Smooth muscle cell (in vitro differentiated cells): ENCODE results near the gene RNF149. TPM values are rescaled to one million over a fixed set of nuclear protein-coding genes. Genes with fewer than 3 reads are reported as not detected.
"Not testable (repeated sequence)": the region's sequence is repeated elsewhere in the genome, so short reads cannot be mapped to it uniquely, and the experiment has no call there.

Experiments used
- DNase-seq: peaks from one replicate; lab custom pipeline; 2025; ENCODE audit not compliant: unreplicated experiment; lab: John Stamatoyannopoulos, UW
- H2AFZ ChIP-seq: fragments of 200-600 bp; sonication (generic); 2 replicates; pipeline ENCODE4 v1.6.0; 2016; ENCODE audit warnings: antibody characterized with exemption, low read depth, mild to moderate bottlenecking
- H3F3A ChIP-seq: fragments of 200-600 bp; sonication (generic); 2 replicates; pipeline ENCODE4 v1.6.0; 2017; ENCODE audit warnings: antibody characterized with exemption, low read depth
- H3K27ac ChIP-seq: fragments of 200-600 bp; sonication (generic); 2 replicates; pipeline ENCODE4 v1.5.1; 2016; ENCODE audit warnings: low read depth, mild to moderate bottlenecking
- H3K27me3 ChIP-seq: fragments of 200-600 bp; sonication (generic); 2 replicates; pipeline ENCODE4 v1.6.1; 2016; ENCODE audit warnings: low read depth, mild to moderate bottlenecking
- H3K36me3 ChIP-seq: fragments of 200-600 bp; sonication (generic); 2 replicates; pipeline ENCODE4 v1.5.1; 2016; ENCODE audit warnings: low read depth
- H3K4me1 ChIP-seq: fragments of 200-600 bp; sonication (generic); 2 replicates; pipeline ENCODE4 v1.5.1; 2016; ENCODE audit warnings: low read depth
- H3K4me2 ChIP-seq: fragments of 200-600 bp; sonication (generic); 2 replicates; pipeline ENCODE4 v1.6.0; 2016; ENCODE audit warnings: mild to moderate bottlenecking
- H3K4me3 ChIP-seq: fragments of 200-600 bp; sonication (generic); 2 replicates; pipeline ENCODE4 v1.5.1; 2016; ENCODE audit warnings: mild to moderate bottlenecking
- H3K79me2 ChIP-seq: fragments of 200-600 bp; sonication (generic); 2 replicates; pipeline ENCODE4 v1.6.0; 2016; ENCODE audit warnings: low read depth, mild to moderate bottlenecking
- H3K9ac ChIP-seq: fragments of 200-600 bp; sonication (generic); 2 replicates; pipeline ENCODE4 v1.6.0; 2016; ENCODE audit warnings: low read depth
- H3K9me3 ChIP-seq: fragments of 200-600 bp; sonication (generic); replicated peaks from 2 replicates; pipeline ENCODE4 v1.5.1; 2016; ENCODE audit warnings: low read depth
- H4K20me1 ChIP-seq: fragments of 200-600 bp; sonication (generic); 2 replicates; pipeline ENCODE4 v1.6.0; 2016; ENCODE audit warnings: low read depth
- WGBS: methylation state at CpG from one replicate; pipeline ENCODE4 v1.1.7; 2016; ENCODE audit warnings: low lambda C conversion rate; 5-methylcytosine and 5-hydroxymethylcytosine counted together
- polyA plus RNA-seq: library from polyadenylated mRNA; unstranded; fragments of >200 nt; fragmentation: Nextera tagmentation; extraction: Ambion mirVana; gene quantifications from 2 replicates; pipeline ENCODE4 v1.2.1, GENCODE V29; 2016
- total RNA-seq: library from RNA; depleted of rRNA; stranded (reverse); fragments of >200 nt; gene quantifications from 2 replicates; pipeline ENCODE4 v1.2.3, GENCODE V29; 2014
- TF ChIP-seq, protein P1 (sequence below): fragments of 200-600 bp; sonication (generic); IDR thresholded peaks from 2 replicates; pipeline ENCODE4 v1.5.1; 2017; ENCODE audit warnings: borderline replicate concordance, mild to moderate bottlenecking, antibody characterized with exemption; ENCODE audit not compliant: insufficient read depth, poor library complexity, severe bottlenecking

RNF149 gene
- total and polyA plus RNA-seq, 2 experiments from 2014 or later = 42.6 to 59.2 TPM

DNA sequence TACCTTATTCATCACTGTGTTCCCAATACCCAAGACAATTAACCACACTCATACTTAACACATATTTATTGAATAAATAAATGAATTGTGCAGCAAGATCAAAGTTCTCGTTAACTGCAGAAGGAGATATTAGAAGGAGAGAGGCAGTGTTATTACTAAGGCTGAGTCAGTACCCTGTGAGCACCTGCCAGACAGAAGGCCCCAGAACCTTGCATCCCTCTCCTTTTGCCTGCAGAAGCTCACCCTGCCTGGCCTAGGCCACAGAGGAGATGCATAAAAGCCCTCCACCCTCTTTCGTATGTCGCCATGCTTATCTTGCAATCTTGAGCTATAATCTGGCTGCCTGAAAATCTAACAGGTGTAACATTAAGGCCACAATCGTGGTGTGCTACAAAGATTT lies 20.5 kb upstream of the RNF149 start:
- Histone ChIP-seq H2AFZ (no peak overlapping the region), H3K4me3 (no peak overlapping the region), H3K27ac (peak overlapping the region; percentile 64), H3K36me3 (no peaks in the 10 kb centered on the region), H3K4me2 (no peak overlapping the region), H3K4me1 (peaks cover 11% of the 10 kb centered on the region), H3K9me3 (peaks cover 5% of the 10 kb centered on the region), H3F3A (no peaks in the 10 kb centered on the region), H3K79me2 (no peaks in the 10 kb centered on the region), H3K27me3 (no peaks in the 10 kb centered on the region), H4K20me1 (no peaks in the 10 kb centered on the region), H3K9ac (no peak overlapping the region)
- no peak for DNase-seq
- 67% methylated on average over 4 of the region's 4 CpGs for WGBS
- TF ChIP-seq, protein P1, sequence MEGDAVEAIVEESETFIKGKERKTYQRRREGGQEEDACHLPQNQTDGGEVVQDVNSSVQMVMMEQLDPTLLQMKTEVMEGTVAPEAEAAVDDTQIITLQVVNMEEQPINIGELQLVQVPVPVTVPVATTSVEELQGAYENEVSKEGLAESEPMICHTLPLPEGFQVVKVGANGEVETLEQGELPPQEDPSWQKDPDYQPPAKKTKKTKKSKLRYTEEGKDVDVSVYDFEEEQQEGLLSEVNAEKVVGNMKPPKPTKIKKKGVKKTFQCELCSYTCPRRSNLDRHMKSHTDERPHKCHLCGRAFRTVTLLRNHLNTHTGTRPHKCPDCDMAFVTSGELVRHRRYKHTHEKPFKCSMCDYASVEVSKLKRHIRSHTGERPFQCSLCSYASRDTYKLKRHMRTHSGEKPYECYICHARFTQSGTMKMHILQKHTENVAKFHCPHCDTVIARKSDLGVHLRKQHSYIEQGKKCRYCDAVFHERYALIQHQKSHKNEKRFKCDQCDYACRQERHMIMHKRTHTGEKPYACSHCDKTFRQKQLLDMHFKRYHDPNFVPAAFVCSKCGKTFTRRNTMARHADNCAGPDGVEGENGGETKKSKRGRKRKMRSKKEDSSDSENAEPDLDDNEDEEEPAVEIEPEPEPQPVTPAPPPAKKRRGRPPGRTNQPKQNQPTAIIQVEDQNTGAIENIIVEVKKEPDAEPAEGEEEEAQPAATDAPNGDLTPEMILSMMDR = no peak

DNA sequence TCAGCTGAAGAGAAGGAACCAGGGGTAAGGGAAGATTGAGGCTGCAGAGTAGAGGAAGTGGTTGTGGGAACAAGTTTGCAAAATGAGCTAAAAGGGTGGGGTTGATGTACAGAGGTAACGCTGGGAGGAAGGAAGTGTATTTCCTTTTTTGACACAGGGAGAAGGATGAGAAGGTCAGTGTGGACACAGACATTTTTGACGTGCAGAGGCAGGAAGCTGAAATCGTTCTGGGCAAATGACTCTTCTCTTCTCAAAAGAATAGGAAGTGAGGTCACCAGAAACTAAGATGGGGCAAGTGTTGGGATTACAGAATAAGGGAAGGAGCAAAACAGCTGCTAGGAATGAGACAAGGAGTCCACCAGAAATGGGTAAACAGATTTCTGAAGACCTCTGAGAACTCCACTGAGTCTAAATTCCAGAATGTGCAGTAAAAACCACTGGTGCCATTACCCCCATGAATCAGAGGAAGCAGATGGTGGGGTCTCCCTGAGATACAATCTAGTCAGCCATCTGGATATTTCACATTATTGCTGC lies 20.0 kb upstream of the RNF149 start:
- Histone ChIP-seq H3F3A (no peaks in the 10 kb centered on the region), H3K79me2 (no peaks in the 10 kb centered on the region), H3K4me3 (no peak overlapping the region), H3K9ac (no peak overlapping the region), H2AFZ (peak overlapping the region; percentile 40), H3K27ac (peak overlapping the region; percentile 64), H3K4me2 (peak overlapping the region; percentile 43), H3K27me3 (no peaks in the 10 kb centered on the region), H3K9me3 (peaks cover 5% of the 10 kb centered on the region), H3K36me3 (no peaks in the 10 kb centered on the region), H3K4me1 (peaks cover 11% of the 10 kb centered on the region), H4K20me1 (no peaks in the 10 kb centered on the region)
- TF ChIP-seq, protein P1 = no peak
- 51% methylated on average over 3 of the region's 3 CpGs for WGBS
- DNase-seq = no peak

DNA sequence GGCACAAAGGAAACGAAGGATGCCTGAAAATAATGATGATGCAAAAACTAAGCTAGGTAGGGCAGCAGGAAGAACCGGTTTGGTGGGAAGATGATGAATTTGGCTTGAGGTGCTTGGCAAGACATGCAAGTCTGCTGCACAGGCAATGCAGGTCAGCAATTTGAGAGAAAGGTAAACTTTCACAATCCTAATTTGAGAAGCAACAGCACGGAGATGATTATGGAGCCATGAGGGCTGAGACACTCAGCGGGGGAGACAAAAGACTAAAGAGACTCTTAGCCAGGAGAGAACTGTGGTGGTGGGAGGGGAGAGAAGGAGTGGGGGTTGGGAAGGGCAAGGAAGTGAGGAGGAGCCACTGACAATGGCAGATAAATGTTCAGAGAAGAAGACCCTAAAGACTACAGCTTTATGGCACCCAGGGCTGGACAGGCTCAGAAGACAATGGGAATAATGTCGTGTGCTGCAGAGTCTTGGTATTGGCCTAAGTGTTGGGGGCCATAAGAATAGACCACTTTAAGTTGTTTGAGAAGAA lies 19.4 kb upstream of the RNF149 start:
- 57% methylated on average over 5 of the region's 5 CpGs for WGBS
- no peaks in the 10 kb centered on the region for H4K20me1 ChIP-seq
- H2AFZ ChIP-seq = peak overlapping the region; percentile 40
- no peak overlapping the region for H3K9ac ChIP-seq
- peaks cover 11% of the 10 kb centered on the region for H3K4me1 ChIP-seq
- H3K27ac ChIP-seq = peak overlapping the region; percentile 64
- no peak overlapping the region for H3K4me3 ChIP-seq
- H3K36me3 ChIP-seq = no peaks in the 10 kb centered on the region
- TF ChIP-seq, protein P1 = no peak
- no peaks in the 10 kb centered on the region for H3F3A ChIP-seq
- H3K79me2 ChIP-seq = no peaks in the 10 kb centered on the region
- no peaks in the 10 kb centered on the region for H3K27me3 ChIP-seq
- peak overlapping the region; percentile 43 for H3K4me2 ChIP-seq
- peaks cover 5% of the 10 kb centered on the region for H3K9me3 ChIP-seq
- no peak for DNase-seq

DNA sequence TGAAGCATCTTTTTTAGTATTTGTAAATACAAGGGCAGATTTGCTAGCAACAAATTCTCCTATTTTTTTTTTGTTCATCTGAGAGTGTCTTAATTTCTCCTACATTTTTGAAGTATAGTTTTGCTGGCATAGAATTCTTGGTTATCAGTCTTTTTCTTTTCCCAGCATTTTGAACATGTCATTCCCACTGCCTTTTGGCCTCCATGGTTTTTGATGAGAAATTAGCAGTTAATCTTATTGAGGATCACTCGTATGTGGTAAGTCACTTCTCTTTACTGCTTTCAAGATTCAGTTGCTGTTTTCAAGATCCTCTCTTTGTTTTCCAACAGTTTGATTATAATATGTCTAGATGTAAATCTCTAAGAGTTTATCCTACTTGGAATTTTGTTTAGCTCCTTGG lies 16.9 kb upstream of the RNF149 start:
- Histone ChIP-seq H3K4me2 (no peak overlapping the region), H3K9me3 (peaks cover 5% of the 10 kb centered on the region), H2AFZ (no peak overlapping the region), H3K27me3 (no peaks in the 10 kb centered on the region), H3K27ac (no peak overlapping the region), H3K36me3 (no peaks in the 10 kb centered on the region), H3F3A (no peaks in the 10 kb centered on the region), H4K20me1 (no peaks in the 10 kb centered on the region), H3K4me1 (peaks cover 8% of the 10 kb centered on the region), H3K79me2 (no peaks in the 10 kb centered on the region), H3K4me3 (no peak overlapping the region), H3K9ac (no peak overlapping the region)
- TF ChIP-seq, protein P1 = no peak
- 95% methylated on average over 1 of the region's 1 CpG for WGBS
- no peak for DNase-seq

DNA sequence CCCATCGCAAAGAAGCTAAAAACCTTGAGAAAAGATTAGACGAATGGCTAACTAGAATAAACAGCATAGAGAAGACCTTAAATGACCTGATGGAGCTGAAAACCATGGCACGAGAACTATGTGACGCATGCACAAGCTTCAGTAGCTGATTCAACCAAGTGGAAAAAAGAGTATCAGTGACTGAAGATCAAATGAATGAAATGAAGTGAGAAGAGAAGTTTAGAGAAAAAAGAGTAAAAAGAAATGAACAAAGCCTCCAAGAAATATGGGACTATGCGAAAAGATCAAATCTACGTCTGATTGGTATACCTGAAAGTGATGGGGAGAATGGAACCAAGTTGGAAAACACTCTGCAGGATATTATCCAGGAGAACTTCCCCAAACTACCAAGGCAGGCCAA lies 8.1 kb upstream of the RNF149 start:
- not testable (repeated sequence) for H4K20me1 ChIP-seq, H3K36me3 ChIP-seq, H3K9me3 ChIP-seq, H3K4me3 ChIP-seq, H3K4me1 ChIP-seq, H3K79me2 ChIP-seq, H3K9ac ChIP-seq, H3K27ac ChIP-seq, H2AFZ ChIP-seq, DNase-seq, H3K27me3 ChIP-seq, H3F3A ChIP-seq, H3K4me2 ChIP-seq
- WGBS = 98% methylated on average over 6 of the region's 6 CpGs
